ENCODE data around the gene LILRB5. TPM values are rescaled to one million over a fixed set of nuclear protein-coding genes. Genes with fewer than 3 reads are reported as not detected.
A peak's percentile ranks its signal among the peaks of the same experiment; 100 is the strongest.

The LILRB5 gene
- total and polyA plus RNA-seq, 9 of the 15 experiments (the other 6 are each of a cell fraction or from before 2014, with no cell fraction given): not detected

GRCh38 chr19:54201172-54201701, 55.8 kb downstream of the LILRB5 start (continued):
- TF ChIP-seq PCBP2 (IDR thresholded peaks at IDR 0.05; ENCODE audit: low read depth, low read length, poor library complexity, severe bottlenecking) (no peak), POLR2H (tag; IDR thresholded peaks at IDR 0.05; ENCODE audit: low read depth) (no peak), CXXC5 (CRISPR knock-in tag; IDR thresholded peaks at IDR 0.05) (no peak), DACH1 (IDR thresholded peaks at IDR 0.05; ENCODE audit: partially characterized antibody) (no peak), ZNF23 (CRISPR knock-in tag; IDR thresholded peaks at IDR 0.05) (no peak), EP300 (IDR thresholded peaks at IDR 0.05; ENCODE audit: low read length) (no peak), NKRF (IDR thresholded peaks at IDR 0.05; ENCODE audit: borderline replicate concordance) (peak; percentile 64), TAF9B (IDR thresholded peaks at IDR 0.05; ENCODE audit: partially characterized antibody) (no peak), ZNF778 (CRISPR knock-in tag; IDR thresholded peaks at IDR 0.05) (no peak), ZBTB11 (CRISPR knock-in tag; IDR thresholded peaks at IDR 0.05) (peak in 1 of 3 experiments; percentile 3; a peak in 1 of 6 replicates)

Small RNAs within 50 kb of the gene (microRNA-seq; reads per million reads assigned to microRNA genes)
- gene MIR4752 (ENCODE audit: borderline microRNAs expressed): not detected

Small RNAs within 50 kb of the gene (small RNA-seq; reads per million reads assigned to genes)
- gene AC245884.12: not detected
- not detected for gene MIR4752
- gene RNU6-1307P: not detected

Other genes with a start within 250 kb of the LILRB5 start
Only the 7 nearest of the 23 such genes appear.
- gene MBOAT7, start 67.7 kb downstream of the LILRB5 start, total RNA-seq (2014; rRNA removed): 87.0 and 104 TPM in 2 replicates
- 15.4 and 18.2 TPM in 2 replicates for gene MBOAT7, start 67.7 kb downstream of the LILRB5 start, total RNA-seq (2014; rRNA removed; fragmentation: Illumina TruSeq; extraction: Trizol)
- gene MBOAT7, start 67.7 kb downstream of the LILRB5 start, total RNA-seq (2015; rRNA removed; fragmentation: Illumina TruSeq; extraction: Trizol): 56.1 and 60.7 TPM in 2 replicates
- 153 and 160 TPM in 2 replicates for gene MBOAT7, start 67.7 kb downstream of the LILRB5 start, total RNA-seq (2021)
- 30.3 and 85.5 TPM in 2 replicates for gene MBOAT7, start 67.7 kb downstream of the LILRB5 start, polyA plus RNA-seq (2011; rRNA removed)
- gene MBOAT7, start 67.7 kb downstream of the LILRB5 start, polyA plus RNA-seq (2014; fragmentation: Illumina TruSeq; extraction: Trizol): 79.6 and 108 TPM in 2 replicates
- 1 to 10 TPM; 1.4 to 2.6 TPM for gene MBOAT7, start 67.7 kb downstream of the LILRB5 start, polyA plus RNA-seq (2014; fragmentation: Nextera tagmentation; extraction: Ambion mirVana)
- 79.2 and 92.4 TPM in 2 replicates for gene MBOAT7, start 67.7 kb downstream of the LILRB5 start, polyA plus RNA-seq (2014; rRNA removed)
- gene TSEN34, start 66.0 kb downstream of the LILRB5 start, total RNA-seq (2014; rRNA removed): 48.3 and 52.3 TPM in 2 replicates
- 11.0 and 15.9 TPM in 2 replicates for gene TSEN34, start 66.0 kb downstream of the LILRB5 start, total RNA-seq (2014; rRNA removed; fragmentation: Illumina TruSeq; extraction: Trizol)
- gene TSEN34, start 66.0 kb downstream of the LILRB5 start, total RNA-seq (2015; rRNA removed; fragmentation: Illumina TruSeq; extraction: Trizol): 32.8 and 34.3 TPM in 2 replicates
- gene TSEN34, start 66.0 kb downstream of the LILRB5 start, total RNA-seq (2021): 43.7 and 45.7 TPM in 2 replicates
- 29.5 and 39.8 TPM in 2 replicates for gene TSEN34, start 66.0 kb downstream of the LILRB5 start, polyA plus RNA-seq (2011; rRNA removed)
- 15.6 and 34.6 TPM in 2 replicates for gene TSEN34, start 66.0 kb downstream of the LILRB5 start, polyA plus RNA-seq (2014; fragmentation: Illumina TruSeq; extraction: Trizol)
- 1 to 10 TPM; 3.1 to 3.9 TPM for gene TSEN34, start 66.0 kb downstream of the LILRB5 start, polyA plus RNA-seq (2014; fragmentation: Nextera tagmentation; extraction: Ambion mirVana)
- gene TSEN34, start 66.0 kb downstream of the LILRB5 start, polyA plus RNA-seq (2014; rRNA removed): 57.6 and 59.9 TPM in 2 replicates
- gene RPS9, start 56.4 kb downstream of the LILRB5 start, total RNA-seq (2014; rRNA removed): 4,156 and 4,613 TPM in 2 replicates
- gene RPS9, start 56.4 kb downstream of the LILRB5 start, total RNA-seq (2014; rRNA removed; fragmentation: Illumina TruSeq; extraction: Trizol): 714 and 1,122 TPM in 2 replicates
- gene RPS9, start 56.4 kb downstream of the LILRB5 start, total RNA-seq (2015; rRNA removed; fragmentation: Illumina TruSeq; extraction: Trizol): 1,777 and 1,782 TPM in 2 replicates
- 1,573 and 1,625 TPM in 2 replicates for gene RPS9, start 56.4 kb downstream of the LILRB5 start, total RNA-seq (2021)
- gene RPS9, start 56.4 kb downstream of the LILRB5 start, polyA plus RNA-seq (2011; rRNA removed): 1,792 and 2,151 TPM in 2 replicates
- 2,256 and 3,393 TPM in 2 replicates for gene RPS9, start 56.4 kb downstream of the LILRB5 start, polyA plus RNA-seq (2014; fragmentation: Illumina TruSeq; extraction: Trizol)
- gene RPS9, start 56.4 kb downstream of the LILRB5 start, polyA plus RNA-seq (2014; fragmentation: Nextera tagmentation; extraction: Ambion mirVana): 100 to 1,000 TPM; 456 to 490 TPM
- gene RPS9, start 56.4 kb downstream of the LILRB5 start, polyA plus RNA-seq (2014; rRNA removed): 3,325 and 5,114 TPM in 2 replicates
- gene LILRB3, start 34.3 kb downstream of the LILRB5 start, total RNA-seq (2014; rRNA removed): not detected in 2 replicates
- gene LILRB3, start 34.3 kb downstream of the LILRB5 start, total RNA-seq (2014; rRNA removed; fragmentation: Illumina TruSeq; extraction: Trizol): not detected in 2 replicates
- not detected in 2 replicates for gene LILRB3, start 34.3 kb downstream of the LILRB5 start, total RNA-seq (2015; rRNA removed; fragmentation: Illumina TruSeq; extraction: Trizol)
- gene LILRB3, start 34.3 kb downstream of the LILRB5 start, total RNA-seq (2021): not detected in 2 replicates
- gene LILRB3, start 34.3 kb downstream of the LILRB5 start, polyA plus RNA-seq (2011; rRNA removed): not detected in 2 replicates
- gene LILRB3, start 34.3 kb downstream of the LILRB5 start, polyA plus RNA-seq (2014; fragmentation: Illumina TruSeq; extraction: Trizol): not detected in 2 replicates
- under 1 TPM in 1 of 2 experiments, not detected in 1; 0.01 TPM for gene LILRB3, start 34.3 kb downstream of the LILRB5 start, polyA plus RNA-seq (2014; fragmentation: Nextera tagmentation; extraction: Ambion mirVana)
- 0.09 TPM in 1 of 2 replicates, not detected in the other for gene LILRB3, start 34.3 kb downstream of the LILRB5 start, polyA plus RNA-seq (2014; rRNA removed)
- not detected in 2 replicates for gene LILRA6, start 14.5 kb downstream of the LILRB5 start, total RNA-seq (2014; rRNA removed)
- not detected in 2 replicates for gene LILRA6, start 14.5 kb downstream of the LILRB5 start, total RNA-seq (2014; rRNA removed; fragmentation: Illumina TruSeq; extraction: Trizol)
- not detected in 2 replicates for gene LILRA6, start 14.5 kb downstream of the LILRB5 start, total RNA-seq (2015; rRNA removed; fragmentation: Illumina TruSeq; extraction: Trizol)
- gene LILRA6, start 14.5 kb downstream of the LILRB5 start, total RNA-seq (2021): not detected in 2 replicates
- gene LILRA6, start 14.5 kb downstream of the LILRB5 start, polyA plus RNA-seq (2011; rRNA removed): not detected in 2 replicates
- gene LILRA6, start 14.5 kb downstream of the LILRB5 start, polyA plus RNA-seq (2014; fragmentation: Illumina TruSeq; extraction: Trizol): not detected in 2 replicates
- gene LILRA6, start 14.5 kb downstream of the LILRB5 start, polyA plus RNA-seq (2014; fragmentation: Nextera tagmentation; extraction: Ambion mirVana): under 1 TPM in 1 of 2 experiments, not detected in 1; 0.03 TPM
- gene LILRA6, start 14.5 kb downstream of the LILRB5 start, polyA plus RNA-seq (2014; rRNA removed): not detected in 2 replicates
- not detected in 2 replicates for gene LILRB2, start 23.8 kb upstream of the LILRB5 start, total RNA-seq (2014; rRNA removed)
- not detected in 2 replicates for gene LILRB2, start 23.8 kb upstream of the LILRB5 start, total RNA-seq (2014; rRNA removed; fragmentation: Illumina TruSeq; extraction: Trizol)
- not detected in 2 replicates for gene LILRB2, start 23.8 kb upstream of the LILRB5 start, total RNA-seq (2015; rRNA removed; fragmentation: Illumina TruSeq; extraction: Trizol)
- gene LILRB2, start 23.8 kb upstream of the LILRB5 start, total RNA-seq (2021): not detected in 2 replicates
- not detected in 2 replicates for gene LILRB2, start 23.8 kb upstream of the LILRB5 start, polyA plus RNA-seq (2011; rRNA removed)
- gene LILRB2, start 23.8 kb upstream of the LILRB5 start, polyA plus RNA-seq (2014; fragmentation: Illumina TruSeq; extraction: Trizol): not detected in 2 replicates
- gene LILRB2, start 23.8 kb upstream of the LILRB5 start, polyA plus RNA-seq (2014; fragmentation: Nextera tagmentation; extraction: Ambion mirVana): not detected
- not detected in 2 replicates for gene LILRB2, start 23.8 kb upstream of the LILRB5 start, polyA plus RNA-seq (2014; rRNA removed)
- not detected in 2 replicates for gene LILRA5, start 55.9 kb upstream of the LILRB5 start, total RNA-seq (2014; rRNA removed)
- not detected in 2 replicates for gene LILRA5, start 55.9 kb upstream of the LILRB5 start, total RNA-seq (2014; rRNA removed; fragmentation: Illumina TruSeq; extraction: Trizol)
- gene LILRA5, start 55.9 kb upstream of the LILRB5 start, total RNA-seq (2015; rRNA removed; fragmentation: Illumina TruSeq; extraction: Trizol): not detected in 2 replicates
- gene LILRA5, start 55.9 kb upstream of the LILRB5 start, total RNA-seq (2021): not detected in 2 replicates
- not detected in 2 replicates for gene LILRA5, start 55.9 kb upstream of the LILRB5 start, polyA plus RNA-seq (2011; rRNA removed)
- not detected in 2 replicates for gene LILRA5, start 55.9 kb upstream of the LILRB5 start, polyA plus RNA-seq (2014; fragmentation: Illumina TruSeq; extraction: Trizol)
- not detected for gene LILRA5, start 55.9 kb upstream of the LILRB5 start, polyA plus RNA-seq (2014; fragmentation: Nextera tagmentation; extraction: Ambion mirVana)
- gene LILRA5, start 55.9 kb upstream of the LILRB5 start, polyA plus RNA-seq (2014; rRNA removed): not detected in 2 replicates